GM19455 (cell line): ENCODE results near the gene CADM3.

Experiments used
- ATAC-seq: cut with Tn5 transposase; IDR thresholded peaks from one replicate; pipeline ENCODE4 v1.9.1; 2021; ENCODE audit not compliant: unreplicated experiment

The CADM3 gene

GRCh38 chr1:159248311-159248710, 76.9 kb downstream of the CADM3 start:
- ATAC-seq, result no peak

DNA sequence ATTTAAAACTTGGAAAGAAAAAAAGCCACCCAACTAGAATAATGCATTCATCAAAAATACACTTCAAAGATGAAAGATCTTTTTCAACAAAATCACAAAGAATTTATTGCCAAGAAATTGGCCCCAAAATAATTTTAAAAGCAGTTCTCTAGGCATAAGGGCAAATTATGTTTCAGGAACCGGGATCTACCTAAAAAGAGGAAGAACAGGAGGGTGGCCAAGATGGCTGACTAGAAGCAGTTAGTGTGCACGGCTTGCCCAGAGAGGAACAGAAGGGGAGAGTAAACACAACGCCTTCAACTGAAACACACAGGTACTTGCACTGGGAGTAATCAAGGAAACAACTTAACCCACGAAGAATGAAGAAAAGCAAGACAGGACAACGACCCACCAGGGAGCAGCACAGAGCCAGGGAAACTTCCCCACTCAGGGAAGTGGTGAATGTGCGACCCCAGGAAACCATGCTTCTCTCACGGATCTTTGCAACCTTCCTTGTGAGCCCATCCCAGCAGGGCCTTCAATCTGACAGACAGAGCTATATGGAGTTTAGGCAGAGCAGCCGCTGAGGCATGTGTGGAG, 79.3 kb downstream of the CADM3 start:
- no peak for ATAC-seq
